NCI-H510A treated with DMSO at 0.1 percent for 48 hours (cell line): ENCODE data around the gene MGAT4C.
"Not testable (repeated sequence)": the region's sequence is repeated elsewhere in the genome, so short reads cannot be mapped to it uniquely, and the experiment has no call there.

ENCODE experiments used
- DNase-seq: peaks from one replicate; lab custom pipeline; 2025; lab: John Stamatoyannopoulos, UW

Gene MGAT4C

GRCh38 chr12:86134561-86134960 is 121.6 kb downstream of the MGAT4C start:
- no peak for DNase-seq

- DNase-seq = not testable (repeated sequence)
Observed at GRCh38 chr12:86126900-86127299, 129.3 kb downstream of the MGAT4C start.

- no peak for DNase-seq
Observed at GRCh38 chr12:86122846-86123468, 133.2 kb downstream of the MGAT4C start.

GRCh38 chr12:86118161-86118560 is 138.0 kb downstream of the MGAT4C start:
- DNase-seq = no peak

GRCh38 chr12:86117711-86118110 is 138.5 kb downstream of the MGAT4C start:
- no peak for DNase-seq

GRCh38 chr12:86104087-86104486 is 152.1 kb downstream of the MGAT4C start:
- no peak for DNase-seq

- no peak for DNase-seq
Observed at GRCh38 chr12:86097161-86097560, 159.0 kb downstream of the MGAT4C start.

GRCh38 chr12:86091681-86092080 is 164.5 kb downstream of the MGAT4C start:
- no peak for DNase-seq

GRCh38 chr12:86081843-86082242 is 174.3 kb downstream of the MGAT4C start:
- no peak for DNase-seq

GRCh38 chr12:86059052-86059451 is 197.1 kb downstream of the MGAT4C start:
- not testable (repeated sequence) for DNase-seq

GRCh38 chr12:86057092-86057845 is 198.9 kb downstream of the MGAT4C start:
- DNase-seq = no peak

GRCh38 chr12:86052921-86053320 is 203.3 kb downstream of the MGAT4C start:
- no peak for DNase-seq

- DNase-seq = no peak
Observed at GRCh38 chr12:86050010-86050409, 206.2 kb downstream of the MGAT4C start.

GRCh38 chr12:86044396-86044795 is 211.8 kb downstream of the MGAT4C start:
- no peak for DNase-seq

GRCh38 chr12:86042062-86042461 is 214.1 kb downstream of the MGAT4C start:
- DNase-seq = no peak

GRCh38 chr12:86018361-86018760 is 237.8 kb downstream of the MGAT4C start:
- DNase-seq = no peak

- no peak for DNase-seq
Observed at GRCh38 chr12:86015026-86015425, 241.2 kb downstream of the MGAT4C start.

GRCh38 chr12:86006727-86007126 is 249.5 kb downstream of the MGAT4C start:
- DNase-seq = no peak

- no peak for DNase-seq
Observed at GRCh38 chr12:85998074-85998473, 258.1 kb downstream of the MGAT4C start.

GRCh38 chr12:85996280-85996679 is 259.9 kb downstream of the MGAT4C start:
- DNase-seq = no peak

GRCh38 chr12:85993746-85994145 is 262.4 kb downstream of the MGAT4C start:
- DNase-seq = no peak

GRCh38 chr12:85985996-85986395 is 270.2 kb downstream of the MGAT4C start:
- DNase-seq = peak; percentile 2

- DNase-seq = no peak
Observed at GRCh38 chr12:85983601-85984000, 272.6 kb downstream of the MGAT4C start.

- DNase-seq = no peak
Observed at GRCh38 chr12:85979641-85980040, 276.6 kb downstream of the MGAT4C start.
